ENCODE results near the gene PDRG1.

DNA sequence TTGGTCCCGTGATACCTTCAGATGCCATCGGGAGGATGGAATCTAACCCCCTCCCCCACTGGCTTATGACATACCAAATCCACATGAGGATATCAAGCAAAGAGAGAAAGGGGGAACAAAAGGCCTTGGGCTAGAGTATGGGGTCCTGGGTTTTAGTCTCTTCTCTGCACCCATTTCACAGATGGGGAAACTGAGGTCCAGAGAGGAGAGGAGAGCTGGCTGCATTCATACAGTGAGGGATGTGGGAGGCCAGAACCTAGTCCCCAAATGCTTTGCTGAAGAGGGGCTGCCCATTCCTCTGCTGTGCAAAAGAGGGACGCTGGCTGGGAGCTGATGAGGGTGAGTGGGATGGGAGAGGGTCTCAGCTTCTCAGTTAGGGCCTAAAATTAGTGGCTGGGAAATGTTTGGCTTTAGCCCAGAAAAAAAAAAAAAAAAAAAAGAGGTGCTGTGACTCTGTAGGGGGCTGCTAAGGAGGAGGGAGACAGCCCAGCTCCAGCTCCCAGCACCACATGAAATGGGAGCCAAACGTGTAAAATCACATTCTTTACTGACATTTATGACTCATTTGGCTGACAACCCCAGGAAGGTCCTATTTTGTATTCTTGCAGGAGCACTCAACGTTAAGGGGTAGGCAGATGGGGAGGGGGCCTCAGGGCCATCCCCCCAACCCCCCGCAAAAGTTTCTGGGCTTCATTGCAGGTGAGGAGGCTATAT, 28.0 kb upstream of the PDRG1 start:
- TF ChIP-seq TAF1 (IDR thresholded peaks at IDR 0.05; ENCODE audit: borderline replicate concordance, insufficient read depth, low read length): no peak
- TF ChIP-seq, protein P1, sequence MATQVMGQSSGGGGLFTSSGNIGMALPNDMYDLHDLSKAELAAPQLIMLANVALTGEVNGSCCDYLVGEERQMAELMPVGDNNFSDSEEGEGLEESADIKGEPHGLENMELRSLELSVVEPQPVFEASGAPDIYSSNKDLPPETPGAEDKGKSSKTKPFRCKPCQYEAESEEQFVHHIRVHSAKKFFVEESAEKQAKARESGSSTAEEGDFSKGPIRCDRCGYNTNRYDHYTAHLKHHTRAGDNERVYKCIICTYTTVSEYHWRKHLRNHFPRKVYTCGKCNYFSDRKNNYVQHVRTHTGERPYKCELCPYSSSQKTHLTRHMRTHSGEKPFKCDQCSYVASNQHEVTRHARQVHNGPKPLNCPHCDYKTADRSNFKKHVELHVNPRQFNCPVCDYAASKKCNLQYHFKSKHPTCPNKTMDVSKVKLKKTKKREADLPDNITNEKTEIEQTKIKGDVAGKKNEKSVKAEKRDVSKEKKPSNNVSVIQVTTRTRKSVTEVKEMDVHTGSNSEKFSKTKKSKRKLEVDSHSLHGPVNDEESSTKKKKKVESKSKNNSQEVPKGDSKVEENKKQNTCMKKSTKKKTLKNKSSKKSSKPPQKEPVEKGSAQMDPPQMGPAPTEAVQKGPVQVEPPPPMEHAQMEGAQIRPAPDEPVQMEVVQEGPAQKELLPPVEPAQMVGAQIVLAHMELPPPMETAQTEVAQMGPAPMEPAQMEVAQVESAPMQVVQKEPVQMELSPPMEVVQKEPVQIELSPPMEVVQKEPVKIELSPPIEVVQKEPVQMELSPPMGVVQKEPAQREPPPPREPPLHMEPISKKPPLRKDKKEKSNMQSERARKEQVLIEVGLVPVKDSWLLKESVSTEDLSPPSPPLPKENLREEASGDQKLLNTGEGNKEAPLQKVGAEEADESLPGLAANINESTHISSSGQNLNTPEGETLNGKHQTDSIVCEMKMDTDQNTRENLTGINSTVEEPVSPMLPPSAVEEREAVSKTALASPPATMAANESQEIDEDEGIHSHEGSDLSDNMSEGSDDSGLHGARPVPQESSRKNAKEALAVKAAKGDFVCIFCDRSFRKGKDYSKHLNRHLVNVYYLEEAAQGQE (IDR thresholded peaks at IDR 0.05; ENCODE audit: insufficient read depth in 1 of 2, low read depth in 2 of 2, low read length in 2 of 2): no peak
